Measurements from ENCODE around the gene SLC35E1. TPM values are rescaled to one million over a fixed set of nuclear protein-coding genes. Genes with fewer than 3 reads are reported as not detected.

The SLC35E1 gene
- total RNA-seq, 1 experiment from 2014 or later, result 36.3 TPM

DNA sequence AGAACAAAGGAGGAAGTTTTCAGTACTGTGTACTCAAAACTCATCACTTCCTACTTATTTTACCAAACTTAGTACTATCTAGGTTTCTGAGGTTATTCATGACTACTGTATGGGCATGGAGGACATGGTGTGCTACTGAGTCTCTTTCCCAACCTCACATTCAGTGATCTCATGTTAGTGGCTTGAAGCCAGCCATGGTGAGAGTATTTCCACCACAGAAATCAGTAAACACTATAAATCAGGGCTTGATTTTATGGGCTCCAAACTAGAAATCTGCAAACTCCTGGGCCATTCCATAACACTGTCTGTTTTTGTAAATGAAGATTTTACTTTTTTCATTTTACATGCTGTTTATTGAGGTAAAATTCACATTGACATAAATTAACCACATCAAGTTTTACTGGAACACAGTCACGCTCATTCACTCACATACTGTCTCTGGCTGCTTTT, 36.1 kb upstream of the SLC35E1 start:
- BruUV-seq (replicated peaks), result no TSS peak
- ChIA-PET CTCF (no interaction called here), POLR2A (ENCODE audit: low non-redundant PET) (no interaction called here)
- H3K27me3 ChIP-seq (replicated peaks; ENCODE audit: insufficient read depth, low read depth, low read length, poor library complexity), result no peaks in the 10 kb centered on the region
- DNase-seq (ENCODE audit: low spot score), result no peak
- no peak overlapping the region for H3K27ac ChIP-seq (ENCODE audit: low read depth, low read length, poor library complexity, severe bottlenecking)
- intact Hi-C loops (cut with micrococcal nuclease; ENCODE audit: unreplicated experiment), result no loop called here
- no peaks in the 10 kb centered on the region for H3K9me3 ChIP-seq (ENCODE audit: low read depth, low read length, poor library complexity, severe bottlenecking)
- peaks cover 23% of the 10 kb centered on the region for H3K4me1 ChIP-seq (ENCODE audit: insufficient read depth, low read length, poor library complexity, severe bottlenecking)
- no peak overlapping the region for H3K4me3 ChIP-seq (ENCODE audit: low read depth, low read length, poor library complexity, severe bottlenecking)
- H3K36me3 ChIP-seq (ENCODE audit: insufficient read depth, low read length, poor library complexity, severe bottlenecking), result no peaks in the 10 kb centered on the region
- TF ChIP-seq EZH2 (IDR thresholded peaks at IDR 0.05; ENCODE audit: borderline replicate concordance, low read depth, low read length, poor library complexity, severe bottlenecking), result no peak
- TF ChIP-seq, protein P1, sequence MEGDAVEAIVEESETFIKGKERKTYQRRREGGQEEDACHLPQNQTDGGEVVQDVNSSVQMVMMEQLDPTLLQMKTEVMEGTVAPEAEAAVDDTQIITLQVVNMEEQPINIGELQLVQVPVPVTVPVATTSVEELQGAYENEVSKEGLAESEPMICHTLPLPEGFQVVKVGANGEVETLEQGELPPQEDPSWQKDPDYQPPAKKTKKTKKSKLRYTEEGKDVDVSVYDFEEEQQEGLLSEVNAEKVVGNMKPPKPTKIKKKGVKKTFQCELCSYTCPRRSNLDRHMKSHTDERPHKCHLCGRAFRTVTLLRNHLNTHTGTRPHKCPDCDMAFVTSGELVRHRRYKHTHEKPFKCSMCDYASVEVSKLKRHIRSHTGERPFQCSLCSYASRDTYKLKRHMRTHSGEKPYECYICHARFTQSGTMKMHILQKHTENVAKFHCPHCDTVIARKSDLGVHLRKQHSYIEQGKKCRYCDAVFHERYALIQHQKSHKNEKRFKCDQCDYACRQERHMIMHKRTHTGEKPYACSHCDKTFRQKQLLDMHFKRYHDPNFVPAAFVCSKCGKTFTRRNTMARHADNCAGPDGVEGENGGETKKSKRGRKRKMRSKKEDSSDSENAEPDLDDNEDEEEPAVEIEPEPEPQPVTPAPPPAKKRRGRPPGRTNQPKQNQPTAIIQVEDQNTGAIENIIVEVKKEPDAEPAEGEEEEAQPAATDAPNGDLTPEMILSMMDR (conservative IDR thresholded peaks at IDR 0.05; ENCODE audit: low read depth, low read length), result no peak

DNA sequence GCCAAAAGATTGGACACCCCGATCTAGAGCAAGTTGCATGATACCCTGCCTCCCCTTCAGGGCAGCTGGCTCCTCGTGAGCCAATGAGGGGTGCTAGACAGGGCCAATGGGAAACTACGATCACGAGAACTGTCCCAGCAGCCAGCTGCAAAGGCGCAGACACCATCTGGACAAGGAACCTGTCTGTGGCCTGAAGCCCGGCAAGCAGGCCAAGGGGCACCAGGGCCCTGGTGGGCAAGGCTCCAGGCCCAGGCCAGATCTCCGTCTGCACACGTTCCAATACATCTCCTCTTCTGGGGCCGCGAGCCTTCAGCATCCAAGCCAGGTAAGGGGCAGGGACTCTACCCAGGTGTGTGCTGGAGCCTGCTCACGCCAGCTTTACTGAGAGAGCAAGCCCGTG, 35.6 kb upstream of the SLC35E1 start:
- BruUV-seq (replicated peaks), result no TSS peak
- no peak for DNase-seq (ENCODE audit: low spot score)

GRCh38 chr19:16605553-16605994, 33.4 kb upstream of the SLC35E1 start:
- no TSS peak for BruUV-seq (replicated peaks)
- POLR2A ChIA-PET (ENCODE audit: low non-redundant PET), result no interaction called here

More for the DNA sequence above, 35.6 kb upstream of the SLC35E1 start:
- CTCF ChIA-PET, result no interaction called here
- Histone ChIP-seq H3K4me3 (ENCODE audit: low read depth, low read length, poor library complexity, severe bottlenecking) (no peak overlapping the region), H3K9me3 (ENCODE audit: low read depth, low read length, poor library complexity, severe bottlenecking) (no peaks in the 10 kb centered on the region), H3K4me1 (ENCODE audit: insufficient read depth, low read length, poor library complexity, severe bottlenecking) (peaks cover 18% of the 10 kb centered on the region), H3K36me3 (ENCODE audit: insufficient read depth, low read length, poor library complexity, severe bottlenecking) (no peaks in the 10 kb centered on the region), H3K27me3 (replicated peaks; ENCODE audit: insufficient read depth, low read depth, low read length, poor library complexity) (no peaks in the 10 kb centered on the region), H3K27ac (ENCODE audit: low read depth, low read length, poor library complexity, severe bottlenecking) (no peak overlapping the region)
- POLR2A ChIA-PET (ENCODE audit: low non-redundant PET), result no interaction called here
- intact Hi-C loops (cut with micrococcal nuclease; ENCODE audit: unreplicated experiment), result no loop called here
- TF ChIP-seq, protein P1 (conservative IDR thresholded peaks at IDR 0.05; ENCODE audit: low read depth, low read length), result no peak
- no peak for TF ChIP-seq EZH2 (IDR thresholded peaks at IDR 0.05; ENCODE audit: borderline replicate concordance, low read depth, low read length, poor library complexity, severe bottlenecking)

More at GRCh38 chr19:16605553-16605994, 33.4 kb upstream of the SLC35E1 start:
- peaks cover 7% of the 10 kb centered on the region for H3K4me1 ChIP-seq (ENCODE audit: insufficient read depth, low read length, poor library complexity, severe bottlenecking)
- TF ChIP-seq EZH2 (IDR thresholded peaks at IDR 0.05; ENCODE audit: borderline replicate concordance, low read depth, low read length, poor library complexity, severe bottlenecking), result no peak
- TF ChIP-seq, protein P1 (conservative IDR thresholded peaks at IDR 0.05; ENCODE audit: low read depth, low read length), result no peak
- H3K27ac ChIP-seq (ENCODE audit: low read depth, low read length, poor library complexity, severe bottlenecking), result no peak overlapping the region
- no peak overlapping the region for H3K4me3 ChIP-seq (ENCODE audit: low read depth, low read length, poor library complexity, severe bottlenecking)
- H3K36me3 ChIP-seq (ENCODE audit: insufficient read depth, low read length, poor library complexity, severe bottlenecking), result no peaks in the 10 kb centered on the region
- CTCF ChIA-PET, result no interaction called here
- DNase-seq (ENCODE audit: low spot score), result no peak
- intact Hi-C loops (cut with micrococcal nuclease; ENCODE audit: unreplicated experiment), result no loop called here
- no peaks in the 10 kb centered on the region for H3K9me3 ChIP-seq (ENCODE audit: low read depth, low read length, poor library complexity, severe bottlenecking)
- H3K27me3 ChIP-seq (replicated peaks; ENCODE audit: insufficient read depth, low read depth, low read length, poor library complexity), result no peaks in the 10 kb centered on the region
